AG09319 (cell line): ENCODE measurements around the gene HILPDA.

Source experiments
- DNase-seq: peaks from one replicate; pipeline ENCODE4 v3.0.0-alpha.2; 2010; ENCODE audit warnings: low read depth; ENCODE audit errors: extremely low read depth
- TF ChIP-seq, protein P1 (sequence below): IDR thresholded peaks from 2 replicates; pipeline ENCODE4 v1.5.1; 2011; ENCODE audit warnings: low read depth, mild to moderate bottlenecking, inconsistent platforms, low read length, moderate library complexity

The HILPDA gene

GRCh38 chr7:128446306-128446705 lies 9.4 kb upstream of the HILPDA start:
- TF ChIP-seq, protein P1, sequence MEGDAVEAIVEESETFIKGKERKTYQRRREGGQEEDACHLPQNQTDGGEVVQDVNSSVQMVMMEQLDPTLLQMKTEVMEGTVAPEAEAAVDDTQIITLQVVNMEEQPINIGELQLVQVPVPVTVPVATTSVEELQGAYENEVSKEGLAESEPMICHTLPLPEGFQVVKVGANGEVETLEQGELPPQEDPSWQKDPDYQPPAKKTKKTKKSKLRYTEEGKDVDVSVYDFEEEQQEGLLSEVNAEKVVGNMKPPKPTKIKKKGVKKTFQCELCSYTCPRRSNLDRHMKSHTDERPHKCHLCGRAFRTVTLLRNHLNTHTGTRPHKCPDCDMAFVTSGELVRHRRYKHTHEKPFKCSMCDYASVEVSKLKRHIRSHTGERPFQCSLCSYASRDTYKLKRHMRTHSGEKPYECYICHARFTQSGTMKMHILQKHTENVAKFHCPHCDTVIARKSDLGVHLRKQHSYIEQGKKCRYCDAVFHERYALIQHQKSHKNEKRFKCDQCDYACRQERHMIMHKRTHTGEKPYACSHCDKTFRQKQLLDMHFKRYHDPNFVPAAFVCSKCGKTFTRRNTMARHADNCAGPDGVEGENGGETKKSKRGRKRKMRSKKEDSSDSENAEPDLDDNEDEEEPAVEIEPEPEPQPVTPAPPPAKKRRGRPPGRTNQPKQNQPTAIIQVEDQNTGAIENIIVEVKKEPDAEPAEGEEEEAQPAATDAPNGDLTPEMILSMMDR = no peak
- DNase-seq = no peak

DNA sequence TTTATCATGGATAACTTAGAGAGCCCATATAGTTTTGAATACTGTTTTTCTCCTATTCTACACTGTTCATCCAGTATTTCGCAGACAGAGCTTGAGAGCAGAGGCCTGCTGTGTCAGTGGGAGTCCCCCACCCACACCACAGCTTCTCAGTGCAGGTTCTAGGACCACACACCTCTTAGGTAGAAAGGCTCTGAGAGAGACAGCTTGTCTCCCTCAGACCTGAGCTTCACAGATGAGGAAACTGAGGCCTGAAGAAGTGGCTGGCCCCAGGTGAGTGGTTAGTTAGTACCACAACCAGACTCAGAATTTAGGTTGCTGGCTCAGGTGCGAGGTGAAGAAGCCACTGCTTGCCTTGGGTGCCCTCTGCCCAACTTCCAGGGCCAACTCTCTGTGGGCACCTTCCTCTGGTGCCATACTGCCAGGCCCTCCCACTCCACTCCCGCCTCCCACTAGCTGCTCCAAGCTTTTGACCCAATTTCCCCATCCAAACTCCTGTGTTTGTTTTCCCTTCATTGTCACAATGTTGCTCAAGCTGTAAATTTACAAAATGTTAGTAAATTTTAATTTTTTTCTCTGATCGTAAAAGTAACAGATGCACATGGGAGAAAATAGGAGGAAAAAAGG lies 7.6 kb upstream of the HILPDA start:
- TF ChIP-seq, protein P1 = no peak
- no peak for DNase-seq

DNA sequence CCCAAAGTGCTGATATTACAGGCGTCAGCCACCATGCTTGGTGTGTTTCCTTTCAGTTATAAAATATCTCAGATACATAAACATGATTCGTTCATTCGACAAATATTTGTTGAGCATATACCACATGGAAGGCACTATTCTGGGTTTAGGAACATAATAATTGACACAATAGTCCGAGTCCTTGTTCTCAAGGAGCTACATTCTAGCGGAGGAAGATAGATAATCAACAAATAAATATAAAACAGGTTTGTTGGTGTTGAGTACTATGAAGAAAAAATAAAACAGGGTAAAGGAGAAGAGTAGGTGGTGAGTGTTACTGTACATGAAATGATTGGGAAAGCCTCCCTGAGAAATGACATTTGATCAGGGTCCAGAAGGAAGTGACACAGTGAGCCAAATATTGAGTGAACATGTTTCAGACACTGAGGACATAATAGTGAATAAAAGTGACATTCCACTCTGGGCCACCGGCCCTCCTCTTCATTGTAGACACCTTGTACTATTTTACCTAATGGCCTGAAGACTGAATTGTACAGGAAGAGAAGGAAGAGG lies 6.9 kb upstream of the HILPDA start:
- TF ChIP-seq, protein P1 = no peak
- DNase-seq = no peak

GRCh38 chr7:128450409-128450808 lies 5.3 kb upstream of the HILPDA start:
- TF ChIP-seq, protein P1 = no peak
- no peak for DNase-seq

- TF ChIP-seq, protein P1 = no peak
- DNase-seq = no peak
Measured at GRCh38 chr7:128450913-128451312, 4.8 kb upstream of the HILPDA start.

DNA sequence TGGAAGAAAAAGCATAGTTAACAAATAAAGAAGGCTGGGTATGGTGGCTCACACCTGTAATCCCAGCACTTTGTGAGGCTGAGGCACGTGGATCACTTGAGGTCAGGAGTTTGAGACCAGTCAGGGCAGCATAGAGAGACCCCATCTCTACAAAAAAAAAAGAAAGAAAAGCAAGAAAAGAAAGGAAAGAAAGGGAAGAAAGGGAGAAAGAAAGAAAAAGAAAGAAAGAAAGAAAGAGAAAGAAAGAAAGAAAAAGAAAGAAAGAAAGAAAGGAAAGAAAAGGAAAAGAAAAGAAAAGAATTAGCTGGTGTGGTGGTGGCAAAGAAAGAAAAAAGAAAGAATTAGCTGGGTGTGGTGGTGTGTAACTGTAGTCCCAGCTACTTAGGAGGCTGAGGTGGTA lies 3.1 kb upstream of the HILPDA start:
- DNase-seq = no peak

More for the DNA sequence above, 3.1 kb upstream of the HILPDA start:
- TF ChIP-seq, protein P1 = no peak
